ENCODE data around the gene SHOX. TPM values are rescaled to one million over a fixed set of nuclear protein-coding genes. Genes with fewer than 3 reads are reported as not detected.

Gene SHOX
- total RNA-seq, 1 experiment from 2014 or later = 0.24 TPM

GRCh38 chrX:618761-619450, 11.7 kb upstream of the SHOX start:
- H4K8ac ChIP-seq (replicated peaks; ENCODE audit: insufficient read length, low read depth, low read length) = no peak overlapping the region
- H3K23ac ChIP-seq (ENCODE audit: insufficient read length, low read depth, low read length) = no peak overlapping the region
- H3T11ph ChIP-seq (ENCODE audit: low read length) = no peak overlapping the region
- no peak overlapping the region for H2BK5ac ChIP-seq (ENCODE audit: insufficient read length, low read length)
- H3K18ac ChIP-seq (ENCODE audit: insufficient read length, low read depth, low read length) = no peak overlapping the region
- H2BK12ac ChIP-seq (ENCODE audit: insufficient read length, low read depth, low read length) = no peak overlapping the region
- H2BK120ac ChIP-seq (ENCODE audit: low read depth, low read length, poor library complexity, severe bottlenecking) = no peak overlapping the region
- no peak overlapping the region for H3K27ac ChIP-seq (ENCODE audit: insufficient read length, low read depth, low read length)
- H3K27me3 ChIP-seq (ENCODE audit: insufficient read depth, low read length) = peaks cover 67% of the 10 kb centered on the region
- H4K5ac ChIP-seq (ENCODE audit: insufficient read length, low read depth, low read length) = no peak overlapping the region
- H3K36me3 Mint-ChIP-seq (ENCODE audit: insufficient read depth in 1 of 3, low read depth in 3 of 3) = peaks cover 0 to 2% (median 0%) of the 10 kb centered on the region in 3 experiments; a peak in 1 of 7 replicates
- H2BK20ac ChIP-seq (ENCODE audit: low read depth, low read length, poor library complexity, severe bottlenecking) = no peak overlapping the region
- H3K14ac ChIP-seq (ENCODE audit: insufficient read depth, low read length) = no peak overlapping the region
- no peak overlapping the region for H2BK15ac ChIP-seq (ENCODE audit: low read depth, low read length)
- H3K4ac ChIP-seq (ENCODE audit: low read depth, low read length) = no peak overlapping the region
- no peak overlapping the region for H3K56ac ChIP-seq (ENCODE audit: insufficient read length, low read depth, low read length)
- peaks cover 9% of the 10 kb centered on the region for H3K23me2 ChIP-seq (ENCODE audit: insufficient read length, low read depth, low read length, poor library complexity, severe bottlenecking)
- peaks cover 9 to 12% of the 10 kb centered on the region in 2 experiments for H3K9me3 Mint-ChIP-seq
- H3K9ac ChIP-seq (ENCODE audit: extremely low read depth, insufficient read length, low read length) = no peak overlapping the region
- H3K4me2 ChIP-seq (ENCODE audit: insufficient read depth, insufficient read length, low read length) = no peak overlapping the region
- H3K4me3 Mint-ChIP-seq = peak overlapping the region in 1 of 2 experiments; percentile 62; a peak in 1 of 5 replicates
- no peak overlapping the region for H2AFZ ChIP-seq (ENCODE audit: low read length)
- H3K9me3 ChIP-seq (ENCODE audit: control insufficient read depth, low read depth, low read length) = no peaks in the 10 kb centered on the region
- DNase-seq = no peak
- no peaks in the 10 kb centered on the region for H3K79me1 ChIP-seq (ENCODE audit: insufficient read depth, low read depth, low read length, poor library complexity, severe bottlenecking)
- H4K91ac ChIP-seq (ENCODE audit: insufficient read length, low read depth, low read length) = no peak overlapping the region
- H3K27ac Mint-ChIP-seq = no peak overlapping the region
- WGBS (ENCODE audit: extremely low coverage, insufficient read length, low lambda C conversion rate) = no CpG with 5 or more reads among the region's 54 CpGs
- peaks cover 11 to 34% of the 10 kb centered on the region in 2 experiments; a peak in 3 of 4 replicates for H3K4me1 Mint-ChIP-seq
- H3K79me2 ChIP-seq (ENCODE audit: insufficient read depth, low read length) = no peaks in the 10 kb centered on the region
- TF ChIP-seq, protein P1, sequence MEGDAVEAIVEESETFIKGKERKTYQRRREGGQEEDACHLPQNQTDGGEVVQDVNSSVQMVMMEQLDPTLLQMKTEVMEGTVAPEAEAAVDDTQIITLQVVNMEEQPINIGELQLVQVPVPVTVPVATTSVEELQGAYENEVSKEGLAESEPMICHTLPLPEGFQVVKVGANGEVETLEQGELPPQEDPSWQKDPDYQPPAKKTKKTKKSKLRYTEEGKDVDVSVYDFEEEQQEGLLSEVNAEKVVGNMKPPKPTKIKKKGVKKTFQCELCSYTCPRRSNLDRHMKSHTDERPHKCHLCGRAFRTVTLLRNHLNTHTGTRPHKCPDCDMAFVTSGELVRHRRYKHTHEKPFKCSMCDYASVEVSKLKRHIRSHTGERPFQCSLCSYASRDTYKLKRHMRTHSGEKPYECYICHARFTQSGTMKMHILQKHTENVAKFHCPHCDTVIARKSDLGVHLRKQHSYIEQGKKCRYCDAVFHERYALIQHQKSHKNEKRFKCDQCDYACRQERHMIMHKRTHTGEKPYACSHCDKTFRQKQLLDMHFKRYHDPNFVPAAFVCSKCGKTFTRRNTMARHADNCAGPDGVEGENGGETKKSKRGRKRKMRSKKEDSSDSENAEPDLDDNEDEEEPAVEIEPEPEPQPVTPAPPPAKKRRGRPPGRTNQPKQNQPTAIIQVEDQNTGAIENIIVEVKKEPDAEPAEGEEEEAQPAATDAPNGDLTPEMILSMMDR (conservative IDR thresholded peaks at IDR 0.05) = no peak
- peaks cover 98% of the 10 kb centered on the region for H3K27me3 Mint-ChIP-seq (ENCODE audit: low read depth)
- no peaks in the 10 kb centered on the region for H4K20me1 ChIP-seq (ENCODE audit: control insufficient read depth, insufficient read depth, insufficient read length)
- no peak overlapping the region for H2AK5ac ChIP-seq (ENCODE audit: insufficient read length, low read length)
- no peaks in the 10 kb centered on the region for H3K4me1 ChIP-seq (ENCODE audit: insufficient read depth, low read length)
